ENCODE data around the gene OSBPL1A.

The OSBPL1A gene

GRCh38 chr18:24199372-24199962, 198.2 kb downstream of the OSBPL1A start:
- TF ChIP-seq POLR2A (IDR thresholded peaks at IDR 0.05; ENCODE audit: low read depth, low read length): no peak
- no peak for DNase-seq (ENCODE audit: insufficient read length, low spot score)
- FAIRE-seq: no peak

- DNase-seq (ENCODE audit: insufficient read length, low spot score) (no peak), FAIRE-seq (no peak)
- TF ChIP-seq POLR2A (IDR thresholded peaks at IDR 0.05; ENCODE audit: low read depth, low read length): no peak
Observed at GRCh38 chr18:24198461-24198860, 199.2 kb downstream of the OSBPL1A start.

GRCh38 chr18:24197412-24197811, 200.2 kb downstream of the OSBPL1A start:
- no peak for TF ChIP-seq POLR2A (IDR thresholded peaks at IDR 0.05; ENCODE audit: low read depth, low read length)
- no peak for FAIRE-seq

GRCh38 chr18:24196764-24197163, 200.9 kb downstream of the OSBPL1A start:
- no peak for TF ChIP-seq POLR2A (IDR thresholded peaks at IDR 0.05; ENCODE audit: low read depth, low read length)
- no peak for DNase-seq (ENCODE audit: insufficient read length, low spot score)
- no peak for FAIRE-seq

More at GRCh38 chr18:24197412-24197811, 200.2 kb downstream of the OSBPL1A start:
- no peak for DNase-seq (ENCODE audit: insufficient read length, low spot score)

DNA sequence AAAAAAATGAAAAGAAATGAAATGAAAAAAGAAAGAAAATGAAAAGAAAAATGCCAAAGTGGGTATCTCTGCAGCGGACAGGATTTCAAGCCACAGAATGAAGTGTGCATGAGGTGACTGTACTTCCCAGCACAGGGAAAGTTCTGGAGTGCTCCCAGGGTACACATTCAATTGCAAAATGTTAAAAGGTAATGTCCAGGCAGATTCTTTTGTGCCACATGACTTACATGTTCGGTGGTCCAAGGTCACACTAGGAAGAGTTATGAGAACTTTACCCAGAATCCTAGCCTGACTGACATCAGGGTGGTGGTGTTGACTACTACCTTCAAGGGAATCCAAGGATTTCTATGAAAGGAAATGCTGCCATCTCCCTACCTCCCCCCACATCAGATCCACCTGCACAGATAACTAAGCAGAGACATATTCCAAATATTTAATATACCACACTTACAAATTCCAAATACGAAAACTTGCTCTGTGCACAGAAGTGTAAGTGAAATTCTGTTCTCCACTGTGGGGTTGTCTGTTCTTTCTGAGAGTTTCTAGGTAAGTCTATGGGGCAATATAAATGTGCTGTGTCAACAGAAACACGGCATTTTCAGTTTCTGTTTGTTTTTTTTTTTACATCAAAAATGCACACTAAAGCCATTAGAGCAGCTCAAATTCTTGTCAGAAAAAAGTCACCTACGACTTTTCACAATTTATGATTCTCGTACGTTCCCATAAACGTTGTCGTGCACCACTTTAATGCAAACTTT, 202.1 kb downstream of the OSBPL1A start:
- TF ChIP-seq POLR2A (IDR thresholded peaks at IDR 0.05; ENCODE audit: low read depth, low read length): no peak
- FAIRE-seq: no peak
- no peak for DNase-seq (ENCODE audit: insufficient read length, low spot score)

GRCh38 chr18:24190590-24190989, 207.0 kb downstream of the OSBPL1A start:
- DNase-seq (ENCODE audit: insufficient read length, low spot score): no peak
- TF ChIP-seq POLR2A (IDR thresholded peaks at IDR 0.05; ENCODE audit: low read depth, low read length): no peak
- FAIRE-seq: no peak

- TF ChIP-seq POLR2A (IDR thresholded peaks at IDR 0.05; ENCODE audit: low read depth, low read length): no peak
- no peak for DNase-seq (ENCODE audit: insufficient read length, low spot score)
- no peak for FAIRE-seq
Observed at GRCh38 chr18:24189664-24190346, 207.8 kb downstream of the OSBPL1A start.

GRCh38 chr18:24189007-24189528, 208.6 kb downstream of the OSBPL1A start:
- FAIRE-seq (no peak), DNase-seq (ENCODE audit: insufficient read length, low spot score) (no peak)
- no peak for TF ChIP-seq POLR2A (IDR thresholded peaks at IDR 0.05; ENCODE audit: low read depth, low read length)

DNA sequence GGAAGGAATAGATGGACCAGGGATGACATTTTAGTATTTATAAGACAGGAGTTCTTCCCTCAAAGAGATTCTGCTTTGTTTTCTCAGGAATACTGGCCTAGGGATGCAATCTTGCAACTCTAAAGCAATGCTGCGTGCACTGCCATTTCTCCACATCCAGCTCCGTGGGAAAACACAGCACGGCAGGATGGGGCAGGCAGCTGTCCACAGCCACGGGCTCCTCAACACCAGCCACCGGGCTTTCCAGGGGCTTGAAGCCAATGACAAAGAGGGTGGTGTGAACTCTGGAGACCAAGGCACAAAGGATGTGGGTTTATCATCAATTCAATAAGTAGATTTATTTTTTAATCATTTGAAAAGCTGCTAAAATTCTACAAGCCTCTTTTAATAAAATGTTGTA, 209.5 kb downstream of the OSBPL1A start:
- FAIRE-seq: no peak
- no peak for TF ChIP-seq POLR2A (IDR thresholded peaks at IDR 0.05; ENCODE audit: low read depth, low read length)
- DNase-seq (ENCODE audit: insufficient read length, low spot score): no peak

DNA sequence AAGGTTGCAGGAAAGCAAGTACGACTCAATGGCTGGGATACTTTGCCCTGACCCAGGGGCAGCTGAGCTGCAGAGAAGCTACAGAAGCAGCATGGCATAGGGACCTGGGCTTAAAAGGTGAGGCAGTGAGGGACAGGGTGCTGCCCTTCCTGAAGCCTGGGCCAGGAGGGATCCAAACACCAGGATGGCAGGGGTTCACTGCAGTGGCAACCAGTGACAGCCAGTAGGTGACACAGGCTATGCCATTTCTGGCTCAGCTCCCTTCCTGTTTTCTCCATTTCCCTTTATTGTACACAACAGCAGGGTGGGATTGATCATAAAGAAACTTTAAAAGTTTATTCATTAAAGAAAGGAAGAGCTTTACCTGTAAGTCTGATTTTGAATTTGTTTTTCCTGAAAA, 209.9 kb downstream of the OSBPL1A start:
- no peak for FAIRE-seq
- no peak for DNase-seq (ENCODE audit: insufficient read length, low spot score)
- TF ChIP-seq POLR2A (IDR thresholded peaks at IDR 0.05; ENCODE audit: low read depth, low read length): no peak

DNA sequence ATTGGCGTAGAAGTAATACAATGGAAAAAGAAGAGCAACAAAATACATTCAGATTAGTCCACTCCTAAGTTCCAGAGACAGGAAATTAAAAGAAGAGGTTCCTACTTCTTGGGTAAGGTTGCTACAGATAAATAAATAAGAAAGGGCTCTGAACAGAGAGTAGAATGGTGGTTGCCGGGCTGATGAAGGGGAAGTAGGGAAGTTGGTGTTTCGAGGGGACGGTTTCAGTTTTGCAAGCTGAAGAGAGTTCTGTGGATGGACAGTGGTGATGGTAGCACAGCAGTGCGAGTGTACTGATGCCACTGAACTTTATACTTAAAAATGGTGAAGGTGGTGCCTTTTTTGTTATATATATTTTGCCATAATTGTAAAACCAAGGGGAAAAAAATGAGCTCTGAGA, 210.6 kb downstream of the OSBPL1A start:
- no peak for FAIRE-seq
- no peak for DNase-seq (ENCODE audit: insufficient read length, low spot score)

DNA sequence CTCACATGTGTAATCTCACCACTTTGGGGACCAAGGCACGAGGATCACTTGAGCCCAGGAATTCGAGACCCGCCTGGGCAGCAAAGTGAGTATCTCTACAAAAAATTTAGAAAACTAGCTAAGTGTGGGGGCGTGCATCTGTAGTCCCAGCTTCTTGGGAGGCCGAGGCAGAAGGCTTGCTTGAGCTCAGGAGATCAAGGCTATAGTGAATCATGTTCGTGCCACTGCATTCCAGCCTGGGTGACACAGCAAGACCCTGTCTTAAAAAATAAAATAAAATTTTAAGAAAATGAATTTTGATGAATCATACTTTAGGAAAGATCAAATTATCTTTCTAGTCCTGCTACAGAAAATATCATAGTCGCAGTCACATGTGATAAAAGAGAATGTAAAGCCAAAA, 211.8 kb downstream of the OSBPL1A start:
- no peak for FAIRE-seq
- TF ChIP-seq POLR2A (IDR thresholded peaks at IDR 0.05; ENCODE audit: low read depth, low read length): no peak
- DNase-seq (ENCODE audit: insufficient read length, low spot score): no peak

More for the DNA sequence above, 210.6 kb downstream of the OSBPL1A start:
- no peak for TF ChIP-seq POLR2A (IDR thresholded peaks at IDR 0.05; ENCODE audit: low read depth, low read length)

GRCh38 chr18:24181806-24182205, 215.8 kb downstream of the OSBPL1A start:
- no peak for TF ChIP-seq POLR2A (IDR thresholded peaks at IDR 0.05; ENCODE audit: low read depth, low read length)
- FAIRE-seq (no peak), DNase-seq (ENCODE audit: insufficient read length, low spot score) (no peak)

GRCh38 chr18:24180048-24180447, 217.6 kb downstream of the OSBPL1A start:
- no peak for TF ChIP-seq POLR2A (IDR thresholded peaks at IDR 0.05; ENCODE audit: low read depth, low read length)
- no peak for FAIRE-seq
- DNase-seq (ENCODE audit: insufficient read length, low spot score): no peak
